Ishikawa (cell line): ENCODE data around the gene SLFN5.

Experiments
- CEBPB ChIP-seq: IDR thresholded peaks from 2 replicates; pipeline ENCODE4 v1.6.1; 2012
- CREB1 ChIP-seq: IDR thresholded peaks from 2 replicates; pipeline ENCODE4 v1.6.1; 2012; ENCODE audit warnings: low read depth
- EP300 ChIP-seq: IDR thresholded peaks from 2 replicates; pipeline ENCODE4 v1.6.1; 2012; ENCODE audit warnings: borderline replicate concordance
- NFIC ChIP-seq: IDR thresholded peaks from 2 replicates; pipeline ENCODE4 v1.6.1; 2012
- RAD21 ChIP-seq: IDR thresholded peaks from 2 replicates; pipeline ENCODE4 v1.6.1; 2012; ENCODE audit warnings: low read depth
- TAF1 ChIP-seq: IDR thresholded peaks from 2 replicates; pipeline ENCODE4 v1.6.1; 2012; ENCODE audit warnings: low read depth, mild to moderate bottlenecking
- YY1 ChIP-seq: IDR thresholded peaks from 2 replicates; pipeline ENCODE4 v1.6.1; 2012; ENCODE audit warnings: low read depth
- ZBTB7A ChIP-seq: IDR thresholded peaks from 2 replicates; pipeline ENCODE4 v1.6.1; 2012; ENCODE audit warnings: low read depth

DNA sequence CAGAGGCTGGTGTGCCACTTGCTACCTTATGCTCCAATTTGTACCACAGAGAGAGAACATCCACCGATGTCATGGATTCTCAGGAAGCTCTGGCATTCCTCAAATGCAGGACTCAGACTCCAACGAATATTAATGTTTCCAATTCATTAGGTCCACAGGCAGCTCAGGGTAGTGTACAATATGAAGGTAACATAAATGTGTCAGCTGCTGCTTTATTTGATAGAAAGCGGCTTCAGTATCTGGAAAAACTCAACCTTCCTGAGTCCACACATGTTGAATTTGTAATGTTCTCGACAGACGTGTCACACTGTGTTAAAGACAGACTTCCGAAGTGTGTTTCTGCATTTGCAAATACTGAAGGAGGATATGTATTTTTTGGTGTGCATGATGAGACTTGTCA is 16.1 kb downstream of the SLFN5 start:
- TF ChIP-seq TAF1 (no peak), YY1 (no peak), CREB1 (no peak), ZBTB7A (no peak), NFIC (no peak), CEBPB (no peak), EP300 (no peak), RAD21 (no peak)
